Activated naive CD4-positive, alpha-beta T cell treated with anti-CD3 and anti-CD28 coated beads, Interleukin-2, amount 10 ng/mL, durations not matched to agents 7 days and 5 days (primary cell): ENCODE results near the gene RTN3.
"Not testable (repeated sequence)": the region's sequence is repeated elsewhere in the genome, so short reads cannot be mapped to it uniquely, and the experiment has no call there.

Experiments used
- CTCF ChIA-PET: fragments of 350-600 bp; sonication (Branson Sonifier 250); formaldehyde crosslinking; loops from one replicate; lab custom pipeline; 2021; ENCODE audit warnings: antibody characterized with exemption; lab: Charles Lee
- DNase-seq: peaks from one replicate; pipeline ENCODE4 v3.0.0-alpha.2; 2020
- H3K27ac Mint-ChIP-seq: one replicate; pipeline ENCODE4 v1.8.0; 2021; ENCODE audit warnings: mild to moderate bottlenecking, moderate library complexity, mixed read lengths
- H3K27me3 Mint-ChIP-seq: one replicate; pipeline ENCODE4 v1.8.0; 2021; ENCODE audit warnings: mild to moderate bottlenecking, mixed read lengths
- H3K36me3 Mint-ChIP-seq: one replicate; pipeline ENCODE4 v1.8.0; 2021; ENCODE audit warnings: mixed read lengths
- H3K4me1 Mint-ChIP-seq: one replicate; pipeline ENCODE4 v1.8.0; 2021; ENCODE audit warnings: mixed read lengths
- H3K4me3 Mint-ChIP-seq: one replicate; pipeline ENCODE4 v1.8.0; 2021; ENCODE audit warnings: mild to moderate bottlenecking, moderate library complexity, mixed read lengths
- H3K9me3 Mint-ChIP-seq: one replicate; pipeline ENCODE4 v1.8.0; 2021; ENCODE audit warnings: mixed read lengths

RTN3 gene

GRCh38 chr11:63670433-63671321 is 10.6 kb upstream of the RTN3 start:
- H3K27ac Mint-ChIP-seq = peak overlapping the region; percentile 88
- peaks cover 46% of the 10 kb centered on the region for H3K4me1 Mint-ChIP-seq
- DNase-seq = peak; percentile 45
- H3K4me3 Mint-ChIP-seq = peak overlapping the region; percentile 80
- no peaks in the 10 kb centered on the region for H3K9me3 Mint-ChIP-seq
- H3K36me3 Mint-ChIP-seq = peaks cover 13% of the 10 kb centered on the region
- peaks cover 11% of the 10 kb centered on the region for H3K27me3 Mint-ChIP-seq
- CTCF ChIA-PET = interaction anchor here (0.7 to 5.5 kb wide), 3 partner anchors 10 to 466 kb away, joined by 3 to 17 read pairs (median 3); partner anchors contain the start of gene RTN3

GRCh38 chr11:63671322-63672155 is 9.8 kb upstream of the RTN3 start, which contains the start of gene ATL3:
Gene ATL3 (minus strand): TSS chr11:63671376. CDS start chr11:63671335, 41 bp downstream.
- DNase-seq = peak; percentile 97
- CTCF ChIA-PET = interaction anchor here (0.7 to 5.5 kb wide), 3 partner anchors 10 to 465 kb away, joined by 3 to 17 read pairs (median 3); partner anchors contain the start of gene RTN3
- peak within 1 kb of the TSS; percentile 88 for H3K27ac Mint-ChIP-seq
- H3K9me3 Mint-ChIP-seq = no peaks in the 10 kb centered on the region
- H3K4me1 Mint-ChIP-seq = peaks cover 44% of the 10 kb centered on the region
- peaks cover 13% of the 10 kb centered on the region for H3K36me3 Mint-ChIP-seq
- H3K4me3 Mint-ChIP-seq = peak within 1 kb of the TSS; percentile 80
- peaks cover 11% of the 10 kb centered on the region for H3K27me3 Mint-ChIP-seq

GRCh38 chr11:63672156-63672463 is 9.2 kb upstream of the RTN3 start:
- Mint-ChIP-seq H3K27me3 (peaks cover 11% of the 10 kb centered on the region), H3K27ac (no peak overlapping the region), H3K4me1 (peaks cover 42% of the 10 kb centered on the region), H3K4me3 (peak overlapping the region; percentile 80), H3K9me3 (no peaks in the 10 kb centered on the region), H3K36me3 (peaks cover 13% of the 10 kb centered on the region)
- CTCF ChIA-PET = interaction anchor here (5.5 kb wide), 1 partner anchor 10 kb away, joined by 17 read pairs; the partner anchor contains the start of gene RTN3
- no peak for DNase-seq

GRCh38 chr11:63672936-63673539 is 8.3 kb upstream of the RTN3 start:
- DNase-seq = no peak
- CTCF ChIA-PET = interaction anchor here (1.5 to 5.5 kb wide), 2 partner anchors 9 to 34 kb away, joined by 6 to 17 read pairs; partner anchors contain the start of gene RTN3
- Mint-ChIP-seq H3K27ac (no peak overlapping the region), H3K9me3 (no peaks in the 10 kb centered on the region), H3K4me1 (peaks cover 36% of the 10 kb centered on the region), H3K36me3 (peaks cover 9% of the 10 kb centered on the region), H3K4me3 (no peak overlapping the region), H3K27me3 (peaks cover 14% of the 10 kb centered on the region)

GRCh38 chr11:63673579-63673978 is 7.7 kb upstream of the RTN3 start:
- H3K27me3 Mint-ChIP-seq = peaks cover 17% of the 10 kb centered on the region
- no peak for DNase-seq
- CTCF ChIA-PET = interaction anchor here (1.5 to 5.5 kb wide), 2 partner anchors 9 to 35 kb away, joined by 6 to 17 read pairs; partner anchors contain the start of gene RTN3
- no peak overlapping the region for H3K27ac Mint-ChIP-seq
- H3K36me3 Mint-ChIP-seq = peaks cover 4% of the 10 kb centered on the region
- no peak overlapping the region for H3K4me3 Mint-ChIP-seq
- no peaks in the 10 kb centered on the region for H3K9me3 Mint-ChIP-seq
- peaks cover 30% of the 10 kb centered on the region for H3K4me1 Mint-ChIP-seq

GRCh38 chr11:63680834-63681320 is 423 bp upstream of the RTN3 start:
- H3K27ac Mint-ChIP-seq = peak overlapping the region; percentile 94
- peaks cover 30% of the 10 kb centered on the region for H3K4me1 Mint-ChIP-seq
- DNase-seq = no peak
- peaks cover 1% of the 10 kb centered on the region for H3K36me3 Mint-ChIP-seq
- H3K4me3 Mint-ChIP-seq = peak overlapping the region; percentile 98
- H3K27me3 Mint-ChIP-seq = peaks cover 16% of the 10 kb centered on the region
- no peaks in the 10 kb centered on the region for H3K9me3 Mint-ChIP-seq
- CTCF ChIA-PET = interaction anchor here (2.7 kb wide), 1 partner anchor 10 kb away, joined by 17 read pairs; the partner anchor contains the start of gene ATL3

GRCh38 chr11:63682066-63683021 is 1.0 kb downstream of the RTN3 start:
- Mint-ChIP-seq H3K4me1 (peaks cover 36% of the 10 kb centered on the region), H3K27ac (peak overlapping the region; percentile 94), H3K4me3 (peak overlapping the region; percentile 98), H3K36me3 (peaks cover 1% of the 10 kb centered on the region), H3K9me3 (no peaks in the 10 kb centered on the region), H3K27me3 (peaks cover 14% of the 10 kb centered on the region)
- peak; percentile 26 for DNase-seq
- CTCF ChIA-PET = interaction anchor here (0.5 to 2.7 kb wide), 6 partner anchors 11 to 1648 kb away, joined by 3 to 17 read pairs (median 4); partner anchors contain the start of gene ATL3

GRCh38 chr11:63683133-63683991 is 2.1 kb downstream of the RTN3 start:
- no peak for DNase-seq
- CTCF ChIA-PET = interaction anchor here (1.3 to 2.7 kb wide), 3 partner anchors 12 to 204 kb away, joined by 4 to 17 read pairs (median 4); partner anchors contain the start of gene ATL3
- no peaks in the 10 kb centered on the region for H3K9me3 Mint-ChIP-seq
- peak overlapping the region; percentile 98 for H3K4me3 Mint-ChIP-seq
- H3K27me3 Mint-ChIP-seq = peaks cover 10% of the 10 kb centered on the region
- H3K4me1 Mint-ChIP-seq = peaks cover 41% of the 10 kb centered on the region
- peaks cover 1% of the 10 kb centered on the region for H3K36me3 Mint-ChIP-seq
- H3K27ac Mint-ChIP-seq = peak overlapping the region; percentile 63

- H3K27ac Mint-ChIP-seq, H3K27me3 Mint-ChIP-seq, DNase-seq, H3K4me3 Mint-ChIP-seq, H3K9me3 Mint-ChIP-seq, CTCF ChIA-PET, H3K36me3 Mint-ChIP-seq: not testable (repeated sequence)
- peaks cover 42% of the 10 kb centered on the region for H3K4me1 Mint-ChIP-seq
Observed at GRCh38 chr11:63685158-63685721, 3.9 kb downstream of the RTN3 start.

- H3K27me3 Mint-ChIP-seq = no peaks in the 10 kb centered on the region
- CTCF ChIA-PET = interaction anchor here (0.6 to 1.2 kb wide), 3 partner anchors 37 to 51 kb away, joined by 3 to 5 read pairs (median 3); no protein-coding TSS in a partner anchor
- no peaks in the 10 kb centered on the region for H3K9me3 Mint-ChIP-seq
- H3K4me1 Mint-ChIP-seq = peaks cover 31% of the 10 kb centered on the region
- H3K27ac Mint-ChIP-seq = no peak overlapping the region
- no peak for DNase-seq
- no peak overlapping the region for H3K4me3 Mint-ChIP-seq
- H3K36me3 Mint-ChIP-seq = peaks cover 3% of the 10 kb centered on the region
Observed at GRCh38 chr11:63686926-63687325, 5.6 kb downstream of the RTN3 start.

- H3K4me1 Mint-ChIP-seq = peaks cover 22% of the 10 kb centered on the region
- H3K4me3 Mint-ChIP-seq = no peak overlapping the region
- peaks cover 3% of the 10 kb centered on the region for H3K36me3 Mint-ChIP-seq
- H3K9me3 Mint-ChIP-seq = no peaks in the 10 kb centered on the region
- H3K27me3 Mint-ChIP-seq = no peaks in the 10 kb centered on the region
- no peak overlapping the region for H3K27ac Mint-ChIP-seq
- CTCF ChIA-PET = interaction anchor here (0.6 kb wide), 1 partner anchor 163 kb away, joined by 3 read pairs; no protein-coding TSS in a partner anchor
- DNase-seq = no peak
Observed at GRCh38 chr11:63687845-63688244, 6.5 kb downstream of the RTN3 start.
